PC-9 (cell line): ENCODE results near the gene MRM3.
"Not testable (repeated sequence)": the region's sequence is repeated elsewhere in the genome, so short reads cannot be mapped to it uniquely, and the experiment has no call there.

ENCODE experiments used
- CTCF ChIP-seq: fragments of 200-600 bp; sonication (generic); conservative IDR thresholded peaks from 2 replicates; pipeline ENCODE4 v1.6.1; 2017; ENCODE audit warnings: mixed run types, antibody characterized with exemption, mild to moderate bottlenecking, moderate library complexity
- EZH2 ChIP-seq: fragments of 200-600 bp; sonication (generic); IDR thresholded peaks from 2 replicates; pipeline ENCODE4 v1.8.0; 2017; ENCODE audit warnings: antibody characterized with exemption, low read depth

- TF ChIP-seq CTCF, EZH2: not testable (repeated sequence)
Measured at GRCh38 chr17:790874-791247, 8.7 kb downstream of the MRM3 start.
